RWPE2 (cell line): Measurements from ENCODE around the gene PLXNC1.

Source experiments
- ATAC-seq: fragments of 200-7000 bp; cut with Tn5 transposase; 3 replicates; pipeline ENCODE4 v1.9.1; 2021; ENCODE audit warnings: low read depth
- DNase-seq: peaks from one replicate; pipeline ENCODE4 v3.0.0-alpha.2; 2020; ENCODE audit warnings: low spot score
- H3K27ac ChIP-seq: fragments of 450-650 bp; 2 replicates; pipeline ENCODE4 v1.5.1; 2017; ENCODE audit warnings: mild to moderate bottlenecking; ENCODE audit not compliant: poor library complexity, severe bottlenecking
- H3K27me3 ChIP-seq: fragments of 250-450 bp; sonication (Bioruptor Pico); 2 replicates; pipeline ENCODE4 v1.5.1; 2021; ENCODE audit warnings: mild to moderate bottlenecking, moderate library complexity; ENCODE audit not compliant: insufficient read depth, poor library complexity, severe bottlenecking
- H3K36me3 ChIP-seq: fragments of 250-450 bp; sonication (Bioruptor Pico); 2 replicates; pipeline ENCODE4 v1.5.1; 2020; ENCODE audit warnings: low read depth, mild to moderate bottlenecking, moderate library complexity
- H3K4me1 ChIP-seq: fragments of 250-450 bp; sonication (Bioruptor Pico); 2 replicates; pipeline ENCODE4 v1.5.1; 2021; ENCODE audit warnings: mild to moderate bottlenecking, moderate library complexity; ENCODE audit not compliant: insufficient read depth, poor library complexity, severe bottlenecking
- H3K4me3 ChIP-seq: fragments of 250-450 bp; sonication (Bioruptor Pico); 2 replicates; pipeline ENCODE4 v1.5.1; 2021; ENCODE audit warnings: mild to moderate bottlenecking, moderate library complexity; ENCODE audit not compliant: severe bottlenecking
- H3K9me3 ChIP-seq: fragments of 250-450 bp; sonication (Bioruptor Pico); 2 replicates; pipeline ENCODE4 v1.5.1; 2021; ENCODE audit warnings: mild to moderate bottlenecking, moderate library complexity; ENCODE audit not compliant: severe bottlenecking
- TF ChIP-seq, protein P1 (sequence below): fragments of 450-650 bp; IDR thresholded peaks from one replicate; pipeline ENCODE4 v1.5.1; 2017; ENCODE audit warnings: mild to moderate bottlenecking, moderate library complexity; ENCODE audit not compliant: poor library complexity, severe bottlenecking

Gene PLXNC1

DNA sequence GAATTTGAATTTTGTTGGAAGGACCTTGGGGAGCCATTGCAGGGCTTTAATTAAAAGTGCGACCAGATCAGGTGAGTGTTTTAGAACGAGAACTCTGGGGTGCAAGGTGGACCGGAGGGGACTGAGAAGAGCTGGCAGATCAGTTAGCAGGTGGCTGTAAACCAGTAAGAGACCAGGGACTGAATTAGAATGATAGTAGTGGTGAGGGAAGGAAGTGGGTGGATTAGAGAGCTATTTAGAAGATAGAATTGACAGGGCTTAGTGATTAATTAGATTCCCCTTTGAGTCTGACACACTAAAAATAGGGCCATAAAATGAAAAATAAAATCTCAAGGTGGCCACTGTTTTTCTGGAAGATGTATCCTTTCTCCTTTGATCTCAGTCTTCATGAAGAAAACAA, 44.8 kb downstream of the PLXNC1 start:
- Histone ChIP-seq H3K4me1 (no peaks in the 10 kb centered on the region), H3K4me3 (no peak overlapping the region), H3K9me3 (no peaks in the 10 kb centered on the region), H3K27me3 (no peaks in the 10 kb centered on the region), H3K27ac (no peak overlapping the region), H3K36me3 (no peaks in the 10 kb centered on the region)
- TF ChIP-seq, protein P1, sequence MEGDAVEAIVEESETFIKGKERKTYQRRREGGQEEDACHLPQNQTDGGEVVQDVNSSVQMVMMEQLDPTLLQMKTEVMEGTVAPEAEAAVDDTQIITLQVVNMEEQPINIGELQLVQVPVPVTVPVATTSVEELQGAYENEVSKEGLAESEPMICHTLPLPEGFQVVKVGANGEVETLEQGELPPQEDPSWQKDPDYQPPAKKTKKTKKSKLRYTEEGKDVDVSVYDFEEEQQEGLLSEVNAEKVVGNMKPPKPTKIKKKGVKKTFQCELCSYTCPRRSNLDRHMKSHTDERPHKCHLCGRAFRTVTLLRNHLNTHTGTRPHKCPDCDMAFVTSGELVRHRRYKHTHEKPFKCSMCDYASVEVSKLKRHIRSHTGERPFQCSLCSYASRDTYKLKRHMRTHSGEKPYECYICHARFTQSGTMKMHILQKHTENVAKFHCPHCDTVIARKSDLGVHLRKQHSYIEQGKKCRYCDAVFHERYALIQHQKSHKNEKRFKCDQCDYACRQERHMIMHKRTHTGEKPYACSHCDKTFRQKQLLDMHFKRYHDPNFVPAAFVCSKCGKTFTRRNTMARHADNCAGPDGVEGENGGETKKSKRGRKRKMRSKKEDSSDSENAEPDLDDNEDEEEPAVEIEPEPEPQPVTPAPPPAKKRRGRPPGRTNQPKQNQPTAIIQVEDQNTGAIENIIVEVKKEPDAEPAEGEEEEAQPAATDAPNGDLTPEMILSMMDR, result no peak
- ATAC-seq (no peak), DNase-seq (no peak)

GRCh38 chr12:94195483-94195882, 47.1 kb downstream of the PLXNC1 start:
- no peak for ATAC-seq
- TF ChIP-seq, protein P1, result no peak
- H3K27ac ChIP-seq, result no peak overlapping the region
- H3K36me3 ChIP-seq, result no peaks in the 10 kb centered on the region
- no peak overlapping the region for H3K4me3 ChIP-seq
- H3K4me1 ChIP-seq, result no peaks in the 10 kb centered on the region
- H3K27me3 ChIP-seq, result no peaks in the 10 kb centered on the region
- no peak for DNase-seq
- H3K9me3 ChIP-seq, result no peaks in the 10 kb centered on the region

GRCh38 chr12:94198469-94198868, 50.1 kb downstream of the PLXNC1 start:
- no peaks in the 10 kb centered on the region for H3K36me3 ChIP-seq
- H3K27ac ChIP-seq, result no peak overlapping the region
- ATAC-seq (no peak), DNase-seq (no peak)
- H3K27me3 ChIP-seq, result no peaks in the 10 kb centered on the region
- H3K4me3 ChIP-seq, result no peak overlapping the region
- H3K4me1 ChIP-seq, result peaks cover 9% of the 10 kb centered on the region
- H3K9me3 ChIP-seq, result no peaks in the 10 kb centered on the region
- TF ChIP-seq, protein P1, result no peak

DNA sequence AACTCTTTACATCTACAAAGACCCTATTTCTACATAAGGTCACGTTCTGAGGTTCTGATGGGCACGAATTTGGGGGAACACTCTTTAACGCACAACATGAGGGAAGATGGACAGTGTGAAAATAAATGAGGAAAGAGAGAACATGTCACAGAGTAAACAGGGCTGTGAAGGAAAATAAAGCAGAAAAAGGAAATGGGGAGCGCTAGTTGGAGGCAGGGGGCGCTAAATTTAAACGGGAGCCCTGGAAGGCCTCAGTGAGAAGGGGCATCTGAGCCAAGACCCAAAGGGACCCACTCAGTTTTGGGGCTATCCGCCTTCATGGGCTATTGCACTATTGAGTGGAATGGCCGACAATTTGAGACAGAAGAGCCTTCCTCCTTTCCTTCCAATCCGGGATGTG, 50.5 kb downstream of the PLXNC1 start:
- no peak overlapping the region for H3K27ac ChIP-seq
- ATAC-seq (no peak), DNase-seq (no peak)
- no peaks in the 10 kb centered on the region for H3K36me3 ChIP-seq
- TF ChIP-seq, protein P1, result no peak
- H3K27me3 ChIP-seq, result no peaks in the 10 kb centered on the region
- no peaks in the 10 kb centered on the region for H3K9me3 ChIP-seq
- no peak overlapping the region for H3K4me3 ChIP-seq
- peaks cover 9% of the 10 kb centered on the region for H3K4me1 ChIP-seq

DNA sequence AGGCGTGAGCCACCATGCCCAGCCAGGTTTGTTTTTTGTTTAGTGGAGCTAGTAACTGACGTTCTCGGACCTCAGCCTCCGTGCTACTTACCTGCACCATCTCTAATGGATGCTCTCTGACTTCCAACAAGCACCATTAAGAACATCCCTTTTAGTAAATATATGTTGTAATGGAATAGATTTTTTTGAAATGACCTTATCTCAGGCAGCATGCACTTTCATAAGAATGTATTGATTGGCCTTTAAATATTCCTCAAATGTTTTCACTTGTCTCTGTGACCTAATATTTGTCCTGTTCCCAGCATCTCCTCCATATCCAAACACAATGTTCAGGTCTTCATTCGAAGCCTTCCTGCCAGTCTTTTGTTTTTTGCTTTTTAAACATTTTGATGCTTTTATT, 51.7 kb downstream of the PLXNC1 start:
- TF ChIP-seq, protein P1, result no peak
- DNase-seq, result no peak
- Histone ChIP-seq H3K36me3 (no peaks in the 10 kb centered on the region), H3K9me3 (no peaks in the 10 kb centered on the region), H3K27me3 (no peaks in the 10 kb centered on the region), H3K27ac (no peak overlapping the region), H3K4me1 (peaks cover 9% of the 10 kb centered on the region), H3K4me3 (no peak overlapping the region)
- ATAC-seq, result no peak
